NT2/D1 (cell line): ENCODE measurements around the gene RPL38.

Source experiments
- SUZ12 ChIP-seq: IDR thresholded peaks from 2 replicates; pipeline ENCODE4 v1.6.1; 2011; ENCODE audit not compliant: insufficient read length, insufficient read depth; ENCODE audit errors: extremely low read depth
- ZNF274 ChIP-seq: IDR thresholded peaks from 2 replicates; pipeline ENCODE4 v1.6.1; 2011; ENCODE audit warnings: mild to moderate bottlenecking, low read depth, low read length

DNA sequence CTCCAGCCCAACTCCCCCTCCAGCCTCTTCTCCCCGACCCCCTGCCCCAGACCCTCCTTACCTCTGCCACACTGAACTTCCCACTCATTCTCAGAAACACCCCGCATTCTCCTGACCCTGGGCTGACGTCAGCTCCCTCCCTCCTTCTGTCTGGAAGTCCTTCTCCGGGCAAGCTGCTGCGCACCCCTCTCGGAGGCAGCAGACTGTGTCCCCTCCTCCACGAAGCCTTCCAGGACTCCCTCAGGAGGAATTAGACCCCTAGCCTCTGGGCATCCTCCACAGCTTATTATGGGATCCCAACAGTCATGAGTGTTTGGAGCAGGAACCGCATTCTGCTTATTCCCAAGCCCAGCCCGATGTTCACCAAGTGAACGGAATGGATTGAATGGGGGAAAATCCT, 3.4 kb upstream of the RPL38 start:
- TF ChIP-seq SUZ12: no peak
- no peak for TF ChIP-seq ZNF274
